Germinal center (tissue), 1 donor: Measurements from ENCODE around the gene TEX19.
A peak's percentile ranks its signal among the peaks of the same experiment; 100 is the strongest.

Experiments
- DNase-seq: peaks from one replicate; pipeline ENCODE4 v3.0.0; 2012; ENCODE audit warnings: mixed read lengths, low spot score

The TEX19 gene

DNA sequence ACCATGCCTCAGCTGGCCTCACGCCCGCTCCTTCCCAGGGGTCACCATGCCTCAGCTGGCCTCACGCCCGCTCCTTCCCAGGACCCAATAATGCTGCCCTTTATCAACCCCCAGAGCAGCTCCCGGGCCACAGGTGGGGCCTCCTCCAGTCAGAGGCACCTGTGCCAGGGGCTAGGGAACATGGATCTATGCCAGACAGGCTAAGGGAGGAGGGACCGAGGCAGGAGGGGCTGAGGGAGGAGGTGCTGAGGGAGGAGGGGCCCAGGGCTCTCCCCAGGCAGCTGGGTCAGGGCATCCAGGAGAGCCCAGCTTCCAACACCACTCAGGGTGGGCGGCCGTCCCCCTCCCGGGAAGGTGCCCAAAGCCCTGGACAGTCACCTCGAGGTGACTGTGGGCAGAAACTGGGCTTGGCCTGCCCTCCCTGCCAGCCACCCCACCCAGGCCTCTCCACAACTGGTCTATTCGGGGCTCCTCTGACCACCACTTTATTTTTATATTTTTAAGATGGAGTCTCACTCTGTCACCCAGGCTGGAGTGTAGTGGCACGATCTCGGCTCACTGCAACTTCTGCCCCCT is 31.9 kb downstream of the TEX19 start:
- DNase-seq = no peak

DNA sequence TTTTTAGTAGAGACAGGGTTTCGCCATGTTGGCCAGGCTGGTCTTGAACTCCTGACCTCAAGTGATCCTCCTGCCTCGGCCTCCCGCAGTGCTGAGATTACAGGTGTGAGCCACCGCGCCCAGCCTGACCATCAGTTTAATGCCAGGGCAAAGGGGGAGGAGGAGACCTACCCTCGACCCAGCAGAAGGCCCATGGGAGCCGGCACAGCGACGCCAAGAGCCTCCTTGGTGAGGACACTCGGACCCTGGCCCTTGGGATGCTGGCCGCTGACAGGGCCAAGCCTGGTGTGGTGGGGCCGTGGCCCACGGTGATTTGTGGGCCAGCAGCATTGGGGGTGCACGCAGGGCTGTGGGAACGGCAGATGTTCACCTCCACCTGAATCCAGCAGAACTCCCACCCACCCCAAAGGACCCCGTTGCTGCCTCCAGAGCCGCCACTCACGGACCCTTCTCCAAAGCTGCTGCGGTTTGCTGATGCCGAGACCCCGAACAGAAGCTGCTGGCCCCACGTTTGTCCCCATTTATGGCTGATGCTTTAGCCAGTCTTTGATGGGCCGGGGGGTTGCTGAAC is 32.5 kb downstream of the TEX19 start:
- no peak for DNase-seq

DNA sequence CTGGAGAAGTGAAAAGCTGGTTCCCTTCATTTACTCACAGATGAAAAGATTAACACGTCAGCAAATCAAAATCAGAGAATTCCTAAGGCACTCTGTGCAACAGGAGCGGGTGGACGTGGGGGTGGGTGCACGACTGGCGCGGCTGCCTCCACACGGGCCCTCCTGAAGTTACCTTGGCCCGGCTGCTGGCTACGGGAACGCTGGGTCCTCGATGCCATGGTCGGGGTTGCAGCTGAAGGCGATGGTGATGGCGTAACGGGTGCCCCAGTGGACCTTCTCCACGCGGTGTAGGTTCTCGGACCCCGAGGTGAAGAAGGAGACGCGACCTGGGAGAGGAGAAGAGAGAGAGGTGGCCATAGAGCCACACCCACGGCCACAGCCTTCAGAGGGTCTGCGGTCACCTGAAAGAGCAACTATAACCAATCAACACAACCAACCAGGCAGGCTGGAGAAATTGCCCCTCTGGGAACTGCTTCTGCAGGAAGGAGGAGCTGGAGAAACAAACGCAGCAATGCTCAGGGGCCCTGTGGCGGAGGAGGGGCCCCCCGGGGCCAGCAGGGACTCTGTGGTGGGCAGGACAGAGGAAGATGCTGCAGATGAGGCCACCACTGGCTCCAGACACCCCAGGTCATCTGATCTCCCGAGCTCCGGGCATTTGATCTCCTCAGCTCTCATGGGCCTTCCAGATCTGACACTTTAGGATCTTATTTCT is 33.3 kb downstream of the TEX19 start:
- DNase-seq = no peak

DNA sequence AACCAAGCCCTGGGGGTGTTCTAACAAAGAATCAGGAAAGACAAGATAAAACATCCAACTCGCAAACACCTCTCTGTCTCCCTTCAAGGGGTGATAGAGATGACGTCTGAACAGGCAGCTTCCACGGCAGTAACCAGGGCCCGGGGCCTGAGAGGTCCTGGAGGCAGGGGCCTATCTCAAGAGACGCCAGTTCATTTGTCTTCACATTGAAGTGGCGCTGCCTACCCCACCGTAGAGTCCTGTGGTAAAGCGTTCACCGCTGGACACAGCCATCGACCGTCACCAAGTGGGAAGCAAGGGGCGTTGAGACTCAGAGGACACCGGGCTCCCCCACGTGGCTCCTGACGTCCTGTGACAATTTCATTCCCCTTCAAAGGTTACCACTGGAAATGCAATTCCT is 33.9 kb downstream of the TEX19 start:
- DNase-seq = no peak

DNA sequence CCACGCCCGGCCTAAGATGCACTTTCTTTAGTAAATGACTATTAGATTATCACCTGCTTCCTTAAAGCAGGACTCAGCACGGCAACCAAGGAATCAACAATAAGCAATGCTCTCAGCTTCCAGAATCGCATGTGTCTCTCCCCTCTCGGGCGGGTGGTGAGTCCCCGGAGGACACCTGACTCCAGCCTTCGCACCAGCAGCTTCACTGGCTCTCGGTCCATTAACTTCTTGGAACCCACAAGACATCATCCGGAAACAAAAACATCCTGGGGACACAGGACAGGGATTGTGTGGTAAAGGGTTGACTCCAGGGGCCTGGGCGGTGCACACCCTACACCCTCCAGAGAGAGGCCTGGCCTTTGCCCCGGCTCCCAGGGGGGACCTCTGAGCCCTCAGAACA is 35.2 kb downstream of the TEX19 start:
- DNase-seq = no peak

DNA sequence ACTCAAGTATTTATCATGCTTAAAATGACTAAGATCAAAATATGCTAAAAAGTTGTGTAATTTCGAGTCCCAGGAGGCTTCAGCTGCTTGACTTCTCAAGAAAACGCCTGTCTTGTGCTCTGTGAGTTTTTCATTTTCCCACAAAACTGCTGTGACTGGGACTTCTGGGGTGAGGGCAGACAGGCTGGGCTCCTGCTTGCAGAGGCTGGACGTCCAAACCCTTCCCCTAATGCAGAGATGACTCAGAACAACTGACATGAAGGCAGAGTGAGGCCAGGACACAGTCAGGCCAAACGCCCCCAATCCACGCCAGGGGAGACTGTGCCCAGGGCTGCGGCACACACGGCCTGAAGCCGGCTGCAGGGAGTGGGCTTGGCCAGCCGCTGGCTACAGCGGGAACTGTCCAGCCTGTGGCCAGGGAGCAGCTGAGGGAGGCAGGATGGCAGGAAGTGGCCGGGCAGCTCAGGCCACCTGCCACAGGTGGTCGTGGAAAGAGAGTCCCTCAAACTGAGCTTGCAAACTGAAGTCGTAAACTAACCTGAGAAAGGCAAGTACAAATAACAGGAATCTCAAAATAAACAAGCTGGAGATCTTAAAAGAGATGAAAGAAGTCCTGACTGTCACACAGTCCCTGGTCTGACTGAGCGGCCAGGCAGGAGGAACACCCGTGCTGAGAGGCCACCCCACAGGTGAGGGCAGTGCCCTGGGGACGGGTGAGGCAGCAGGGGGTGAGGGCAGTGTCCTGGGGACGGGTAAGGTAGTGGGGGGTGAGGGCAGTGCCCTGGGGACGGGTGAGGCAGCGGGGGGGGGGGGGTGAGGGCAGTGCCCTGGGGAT is 37.8 kb downstream of the TEX19 start:
- no peak for DNase-seq

DNA sequence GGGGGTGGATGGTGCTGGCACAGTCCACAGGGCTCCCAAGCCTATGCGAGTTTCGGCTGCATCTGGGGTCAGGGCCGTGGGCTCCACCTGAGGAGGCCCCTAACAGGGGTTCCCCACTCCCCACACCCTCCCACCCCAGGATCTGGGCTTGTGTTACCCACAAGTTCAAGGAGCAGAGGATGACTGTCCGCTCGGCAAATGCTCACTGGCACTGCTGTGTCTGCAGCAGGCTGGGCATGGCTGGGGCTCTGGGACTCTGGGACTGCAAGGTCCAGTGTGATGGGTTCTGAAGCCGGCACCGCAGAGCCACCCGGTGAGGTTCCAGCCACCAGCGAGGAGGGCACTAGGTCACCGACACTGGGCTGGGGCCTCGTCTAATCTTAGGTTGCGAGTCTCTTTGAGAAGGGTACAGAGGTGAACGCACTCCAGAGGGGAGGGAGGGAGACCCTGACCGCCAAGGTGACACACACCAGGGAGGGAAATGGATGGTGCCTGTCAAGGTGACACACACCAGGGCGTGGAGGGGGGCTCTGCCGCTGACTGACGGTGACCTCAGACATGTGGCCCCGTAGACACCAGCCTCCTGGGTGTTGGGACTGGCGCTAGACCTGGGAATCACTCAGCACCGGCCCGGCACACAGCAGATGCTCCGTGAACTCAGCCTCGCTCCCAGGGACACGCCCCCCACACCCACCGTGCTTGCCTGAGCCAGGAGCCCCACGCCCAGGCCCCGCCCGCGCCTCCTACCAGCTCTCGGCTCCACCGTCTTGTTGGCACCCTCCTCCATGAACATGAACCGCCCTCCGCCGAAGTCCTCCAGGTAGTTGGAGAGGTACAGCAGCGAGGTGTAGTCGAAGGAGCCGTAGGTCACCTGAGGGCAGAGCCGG is 38.6 kb downstream of the TEX19 start:
- no peak for DNase-seq

DNA sequence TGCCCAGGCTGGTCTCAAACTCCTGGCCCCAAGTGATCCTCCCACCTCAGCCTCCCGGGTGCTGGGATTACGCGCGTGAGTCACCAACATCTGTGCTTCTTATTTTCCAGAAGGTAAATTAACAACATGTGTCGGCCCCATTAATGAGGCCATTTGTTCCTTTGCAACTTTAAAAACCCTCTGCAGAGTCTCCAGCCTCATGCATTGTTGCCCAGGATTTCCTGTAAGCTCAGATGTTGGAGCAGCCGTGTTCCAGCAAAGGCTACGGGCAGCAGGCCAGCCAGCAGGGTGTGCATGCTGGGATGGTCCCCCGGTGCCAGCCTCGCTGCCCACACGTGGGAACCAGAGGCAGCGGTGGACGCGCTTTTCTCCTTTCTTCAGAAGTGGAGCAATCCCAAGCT is 40.0 kb downstream of the TEX19 start:
- DNase-seq = no peak

DNA sequence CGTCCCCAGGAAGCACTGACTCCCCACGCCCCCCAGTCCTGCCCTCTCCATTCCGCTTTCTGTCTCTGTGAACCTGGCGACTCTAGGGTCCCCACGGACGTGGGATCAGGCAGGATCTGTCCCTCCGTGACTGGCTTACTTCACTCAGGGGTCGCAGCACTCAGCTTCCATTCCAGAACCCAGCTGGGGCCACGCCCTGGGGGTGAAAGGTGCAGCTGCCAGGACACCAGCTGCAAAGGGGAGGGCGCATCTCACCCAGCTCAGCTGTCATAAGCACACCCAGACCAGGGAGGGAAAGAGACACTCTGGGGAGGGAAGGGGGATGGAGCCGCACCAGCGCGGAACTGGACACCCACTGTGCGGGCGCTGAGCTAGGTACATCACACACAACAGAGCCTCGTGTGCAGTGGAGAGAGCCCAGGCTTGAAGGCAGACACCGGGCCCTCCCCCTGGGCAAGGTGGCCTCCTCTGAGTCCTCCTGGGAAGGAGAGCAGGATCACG is 40.6 kb downstream of the TEX19 start:
- DNase-seq = no peak

DNA sequence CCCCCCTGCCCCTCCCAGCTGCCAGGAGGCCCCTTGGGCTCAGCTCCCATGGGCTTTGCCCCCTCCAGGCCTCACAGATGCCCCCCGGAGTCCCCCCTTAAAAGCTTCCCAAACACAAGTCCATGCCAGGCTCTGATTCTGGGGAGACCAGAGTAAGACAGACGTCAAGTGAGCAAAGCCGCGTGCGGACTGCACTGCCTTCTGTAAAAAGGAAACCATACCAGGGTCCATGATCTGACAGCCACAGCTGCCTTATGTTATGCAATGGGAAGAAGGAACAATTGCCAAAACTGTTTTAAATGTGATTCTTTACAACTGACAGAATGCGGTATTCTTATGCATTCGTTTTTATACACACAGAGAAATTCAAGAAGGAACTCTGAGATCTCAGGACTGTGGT is 41.2 kb downstream of the TEX19 start:
- DNase-seq = no peak

DNA sequence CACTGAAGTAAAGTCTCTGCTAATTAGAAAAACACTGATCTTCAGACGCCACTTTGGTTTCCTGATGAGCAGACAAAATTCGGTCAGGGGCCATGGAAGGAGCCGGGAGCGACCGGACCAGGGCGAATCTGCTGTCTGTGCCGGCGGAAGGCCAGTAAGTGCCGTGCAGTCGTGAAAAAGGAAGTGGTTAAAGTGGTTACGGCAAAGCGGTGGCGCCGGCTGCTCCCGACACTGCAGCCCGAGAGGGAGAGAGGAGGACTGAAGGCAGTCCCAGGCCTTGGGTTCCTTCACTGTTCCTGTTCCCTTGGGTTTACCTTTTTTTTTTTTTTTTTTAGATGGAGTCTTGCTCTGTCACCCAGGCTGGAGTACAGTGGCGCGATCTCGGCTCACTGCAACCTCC is 41.8 kb downstream of the TEX19 start:
- DNase-seq = peak; percentile 61

DNA sequence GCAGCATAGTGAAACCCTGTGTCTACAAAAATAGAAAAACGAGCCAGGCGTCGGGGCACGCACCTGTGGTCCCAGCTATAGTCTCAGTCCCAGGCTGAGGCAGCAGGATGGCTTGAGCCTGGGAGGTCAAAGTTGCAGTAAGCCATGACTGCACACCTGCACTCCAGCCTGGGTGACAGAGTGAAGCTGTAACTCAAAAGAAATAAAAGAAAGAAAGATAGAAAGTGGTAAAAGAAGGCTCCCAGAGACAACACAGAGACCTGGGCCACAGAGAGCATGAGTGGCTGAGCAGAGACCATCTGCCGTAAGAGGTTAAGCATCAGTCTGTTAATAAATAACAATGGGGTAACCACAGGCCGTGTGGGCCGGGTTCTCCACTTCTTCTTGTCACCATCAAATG is 43.8 kb downstream of the TEX19 start:
- no peak for DNase-seq

DNA sequence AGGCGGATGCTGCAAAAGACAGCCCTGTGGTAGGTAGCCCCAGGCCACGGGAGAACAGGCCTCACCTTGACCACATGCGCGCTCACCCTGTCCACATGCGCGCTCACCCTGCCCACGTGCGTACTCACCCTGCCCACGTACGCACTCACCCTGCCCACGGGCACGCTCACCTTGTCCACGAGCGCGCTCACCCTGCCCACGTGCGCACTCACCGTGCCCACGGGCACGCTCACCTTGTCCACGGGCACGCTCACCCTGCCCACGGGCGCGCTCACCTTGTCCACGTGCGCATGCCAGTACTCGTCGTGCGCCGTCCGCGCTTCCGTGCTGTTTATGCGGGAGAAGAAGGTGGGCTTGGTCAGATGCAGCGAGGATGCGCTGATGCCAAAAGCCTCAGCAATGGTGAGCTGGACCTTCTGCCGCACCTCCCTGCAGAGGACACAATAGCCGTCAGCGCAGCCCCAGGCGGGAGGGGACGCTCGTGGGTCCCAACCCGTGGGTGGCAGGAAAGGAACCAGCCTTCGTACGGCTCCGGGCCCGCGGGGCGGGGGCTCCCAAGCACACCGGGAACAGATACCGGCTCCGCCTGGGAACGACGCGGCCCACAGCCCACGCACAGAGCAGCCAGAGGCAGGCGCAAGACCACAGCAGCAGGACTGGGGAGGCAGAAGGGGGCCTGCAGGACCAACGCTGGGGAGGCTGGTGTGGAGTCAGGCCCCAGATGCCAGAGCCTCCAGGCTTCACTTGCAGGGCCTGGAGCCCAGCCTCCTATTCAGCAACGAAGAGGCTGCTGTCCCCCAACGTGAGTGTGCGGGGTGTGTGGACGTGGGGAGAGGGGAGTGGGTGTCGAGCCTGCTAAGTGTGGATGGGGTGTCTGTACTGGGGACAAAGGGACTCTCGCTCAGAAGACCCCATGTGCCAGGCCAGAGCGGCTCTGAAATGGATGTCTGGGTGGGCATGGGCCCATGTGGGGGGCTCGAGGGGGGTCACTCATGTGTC is 44.9 kb downstream of the TEX19 start:
- no peak for DNase-seq

DNA sequence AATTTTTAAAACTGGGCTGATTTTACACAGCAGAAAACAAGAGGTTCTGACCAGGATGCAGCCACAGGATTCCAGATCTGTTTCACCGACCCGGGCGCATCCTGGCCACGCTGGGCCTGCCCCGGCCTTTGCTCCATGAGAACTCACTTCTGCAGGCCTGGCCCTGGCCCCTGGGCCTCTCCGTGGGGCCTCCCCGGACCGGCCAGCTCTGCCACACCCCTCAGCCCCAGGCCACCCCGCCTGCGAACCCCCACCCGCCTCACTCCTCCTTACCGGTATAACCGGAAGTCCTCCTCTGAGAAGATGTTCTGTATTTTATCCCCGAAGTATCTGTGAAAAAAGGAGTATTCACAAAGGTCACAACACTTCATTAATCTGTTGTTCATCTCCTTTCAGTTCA is 46.0 kb downstream of the TEX19 start:
- DNase-seq = no peak

DNA sequence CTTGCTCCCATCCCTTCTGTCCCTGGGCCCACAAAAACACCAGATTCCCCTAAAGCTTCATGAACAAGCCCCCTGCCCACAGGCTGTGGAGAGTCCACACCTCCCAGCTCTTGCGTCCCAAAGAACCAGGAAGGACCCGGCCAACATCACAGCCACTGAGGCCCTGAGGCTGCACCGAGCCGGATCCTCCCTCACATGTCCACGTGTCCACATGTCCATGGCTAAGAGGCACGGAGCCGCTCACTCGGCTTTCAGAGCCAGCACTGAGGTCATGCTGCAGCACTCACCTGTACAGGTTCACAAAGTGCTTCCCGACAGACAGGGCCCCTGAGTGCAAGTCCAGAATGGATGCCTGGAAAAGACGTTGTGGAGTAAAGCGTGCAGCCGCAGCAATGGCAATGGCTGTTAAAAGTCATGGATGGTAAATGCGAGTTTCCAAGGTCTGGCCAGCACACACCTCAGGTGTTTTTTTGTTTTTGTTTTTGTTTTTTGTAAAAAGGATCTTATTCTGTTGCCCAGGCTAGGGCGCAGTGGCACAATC is 47.2 kb downstream of the TEX19 start:
- DNase-seq = no peak

DNA sequence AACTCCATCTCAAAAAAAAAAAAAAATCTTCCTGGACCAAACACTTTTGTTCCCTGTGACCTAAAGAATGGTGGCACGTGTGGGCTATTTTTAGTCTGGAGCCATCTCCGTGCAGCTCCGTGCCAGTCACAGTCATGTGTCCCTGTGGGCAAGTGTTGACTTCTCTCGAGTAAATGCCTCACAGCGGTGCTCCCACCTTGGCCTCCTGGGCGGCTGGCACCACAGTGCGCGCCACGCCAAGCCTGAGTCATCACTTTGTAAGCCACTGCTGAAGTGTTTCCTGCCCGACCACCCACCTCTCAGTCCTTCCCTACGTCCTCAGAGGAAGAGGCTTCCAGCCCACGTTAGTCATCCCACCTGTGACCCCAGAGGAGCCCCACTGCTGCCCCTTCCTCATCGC is 48.2 kb downstream of the TEX19 start:
- no peak for DNase-seq

DNA sequence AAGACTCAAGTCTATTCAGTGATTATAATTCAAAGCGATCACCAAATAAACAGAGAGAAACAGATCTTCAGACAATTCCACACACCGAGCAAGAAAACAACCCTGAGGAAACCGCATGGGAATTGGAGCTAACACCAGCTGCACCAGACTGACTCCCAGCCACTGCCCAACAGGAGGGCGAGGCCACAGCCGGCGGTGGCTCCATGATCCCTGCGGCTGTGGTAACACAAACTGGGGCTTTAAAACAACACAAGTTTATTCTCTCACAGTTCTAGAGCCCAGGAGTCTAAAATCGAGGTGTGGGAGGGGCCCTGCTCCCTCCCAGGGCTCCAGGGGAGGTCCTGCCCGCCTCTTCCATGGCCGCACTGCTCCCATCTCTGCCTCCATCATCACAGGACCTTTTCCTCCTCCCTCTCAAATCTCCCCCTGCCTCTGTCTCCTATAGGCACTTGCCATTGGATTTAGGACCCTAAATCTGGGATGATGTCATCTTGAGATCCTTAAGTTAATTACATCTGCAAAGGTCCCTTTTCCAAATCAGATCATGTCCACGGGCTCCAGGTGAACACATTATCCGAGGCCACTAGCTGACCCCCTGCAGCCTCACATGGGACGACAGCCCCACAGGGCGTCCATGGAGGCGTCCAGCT is 49.4 kb downstream of the TEX19 start:
- no peak for DNase-seq

DNA sequence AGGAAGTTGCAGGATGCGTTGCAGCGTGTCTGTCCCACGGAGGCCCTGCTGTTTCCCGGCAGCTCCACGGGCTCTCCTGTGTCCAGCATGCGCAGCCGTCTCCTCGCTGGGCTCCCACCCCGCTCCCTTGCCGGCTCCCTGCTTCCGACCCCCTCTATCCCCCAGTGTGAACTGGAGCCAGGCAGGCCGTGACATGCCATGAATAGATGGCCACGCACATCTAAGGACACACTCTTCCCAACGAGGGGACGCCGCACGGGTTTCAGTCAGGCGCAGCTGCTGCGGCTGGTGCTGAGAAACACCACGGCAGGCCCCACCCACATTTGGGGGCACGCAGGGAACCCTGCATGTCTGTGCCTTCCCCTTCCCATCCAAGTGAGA is 49.9 kb downstream of the TEX19 start:
- no peak for DNase-seq

DNA sequence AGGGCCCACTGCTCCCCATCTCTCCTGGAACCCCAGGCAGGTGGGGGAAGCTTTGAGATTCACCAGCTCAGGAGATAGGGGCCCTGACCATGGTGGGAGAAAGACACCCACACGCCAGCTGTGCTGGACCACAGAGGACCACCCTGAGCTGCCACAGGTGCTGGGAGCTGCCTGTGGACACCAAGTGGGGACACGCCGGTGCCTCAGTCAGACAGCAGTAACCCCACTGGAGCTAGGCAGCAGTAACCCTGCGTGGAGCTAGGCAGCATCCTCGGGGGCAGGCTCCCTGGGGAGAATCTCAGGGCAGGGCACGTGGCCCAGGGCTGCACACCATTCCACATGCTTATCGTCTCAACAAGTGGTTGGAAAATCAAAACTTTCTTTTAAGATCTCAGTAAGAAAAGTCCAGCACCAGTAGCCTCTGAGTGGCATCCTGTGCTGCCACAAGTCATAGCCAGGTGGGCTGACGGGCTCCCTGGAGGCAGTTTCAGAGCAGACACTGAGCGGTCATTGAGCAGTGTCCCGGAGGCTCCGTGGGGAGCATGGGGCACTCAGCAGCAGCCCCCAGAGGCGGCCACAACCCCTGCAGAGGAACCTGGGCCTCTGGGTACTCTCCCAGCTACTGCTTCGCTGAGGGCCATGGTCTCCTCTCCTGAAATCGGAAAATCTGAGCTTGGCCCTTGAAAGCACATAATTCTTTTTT is 51.1 kb downstream of the TEX19 start:
- DNase-seq = no peak
